Upper lobe of right lung (tissue), 1 donor: Measurements from ENCODE around the gene CTSF. TPM values are rescaled to one million over a fixed set of nuclear protein-coding genes. Genes with fewer than 3 reads are reported as not detected.
"Not testable (repeated sequence)": the region's sequence is repeated elsewhere in the genome, so short reads cannot be mapped to it uniquely, and the experiment has no call there.

Experiments
- ATAC-seq: fragments of 200-7000 bp; cut with Tn5 transposase; one replicate; pipeline ENCODE4 v1.9.1; 2020; ENCODE audit warnings: mild to moderate bottlenecking, moderate library complexity
- DNase-seq: peaks from one replicate; pipeline ENCODE4 v3.0.0-alpha.2; 2020
- H3K27ac ChIP-seq: fragments of 200-600 bp; one replicate; pipeline ENCODE4 v1.8.0; 2022
- H3K27me3 ChIP-seq: fragments of 200-600 bp; one replicate; pipeline ENCODE4 v1.8.0; 2022; ENCODE audit warnings: mild to moderate bottlenecking
- H3K36me3 ChIP-seq: fragments of 200-600 bp; one replicate; pipeline ENCODE4 v1.8.0; 2022
- H3K4me1 ChIP-seq: fragments of 200-600 bp; one replicate; pipeline ENCODE4 v1.8.0; 2022
- H3K4me3 ChIP-seq: fragments of 200-600 bp; one replicate; pipeline ENCODE4 v1.8.0; 2022; ENCODE audit warnings: mild to moderate bottlenecking
- H3K9me3 ChIP-seq: fragments of 200-600 bp; one replicate; pipeline ENCODE4 v1.8.0; 2022
- CTCF ChIP-seq: fragments of 200-600 bp; IDR thresholded peaks from one replicate; pipeline ENCODE4 v1.8.0; 2022; ENCODE audit warnings: antibody characterized with exemption
- intact Hi-C: fragments of 100-400 bp; cut with DNase I; formaldehyde crosslinking; loops from one replicate; pipeline ENCODE4 v1.11.0; 2022
- total RNA-seq: library from RNA; stranded (reverse); fragmentation: NEBNext Ultra II Directional; extraction: Animal tissue kit (Norgen Biotek cat#: 25700); gene quantifications from one replicate; pipeline ENCODE4 v1.2.1, GENCODE V29; 2021
- donor health status: DM: no; HTN: yes; CAD: no; lungs with severe emphysema.

CTSF gene
- total RNA-seq, 1 donor from 2014 or later = 37.0 TPM

GRCh38 chr11:66592457-66593302, 24.3 kb upstream of the CTSF start, which contains the start of the genes CCDC87 and CCS:
Gene CCDC87, minus strand, starts transcription at chr11:66593063. Its CDS starts 48 bp downstream, at chr11:66593015.
Gene CCS, plus strand, starts transcription at chr11:66593185. Its CDS starts 77 bp downstream, at chr11:66593262.
- peak; percentile 99 for DNase-seq

GRCh38 chr11:66591175-66591574, 22.8 kb upstream of the CTSF start:
- H3K27me3 ChIP-seq = no peaks in the 10 kb centered on the region
- H3K9me3 ChIP-seq = no peaks in the 10 kb centered on the region
- intact Hi-C loops = no loop called here
- no peaks in the 10 kb centered on the region for H3K36me3 ChIP-seq
- TF ChIP-seq CTCF = no peak
- peaks cover 26% of the 10 kb centered on the region for H3K4me1 ChIP-seq
- H3K27ac ChIP-seq = no peak overlapping the region
- ATAC-seq (no peak), DNase-seq (no peak)
- H3K4me3 ChIP-seq = no peak overlapping the region

More at GRCh38 chr11:66592457-66593302, 24.3 kb upstream of the CTSF start, which contains the start of the genes CCDC87 and CCS:
- H3K4me1 ChIP-seq = peaks cover 26% of the 10 kb centered on the region
- H3K36me3 ChIP-seq = no peaks in the 10 kb centered on the region
- no peaks in the 10 kb centered on the region for H3K9me3 ChIP-seq
- TF ChIP-seq CTCF = peak; percentile 63
- H3K4me3 ChIP-seq = peak within 1 kb of the TSS; percentile 90
- no peaks in the 10 kb centered on the region for H3K27me3 ChIP-seq
- intact Hi-C loops = no loop called here
- H3K27ac ChIP-seq = peak within 1 kb of the TSS; percentile 85
- peak; percentile 98 for ATAC-seq

GRCh38 chr11:66589996-66590675, 21.7 kb upstream of the CTSF start:
- ATAC-seq = no peak
- DNase-seq = no peak
- TF ChIP-seq CTCF = no peak
- Histone ChIP-seq H3K36me3 (no peaks in the 10 kb centered on the region), H3K27me3 (no peaks in the 10 kb centered on the region), H3K9me3 (no peaks in the 10 kb centered on the region), H3K4me1 (peaks cover 18% of the 10 kb centered on the region), H3K27ac (no peak overlapping the region), H3K4me3 (no peak overlapping the region)
- intact Hi-C loops = no loop called here

- H3K36me3 ChIP-seq, DNase-seq, H3K27ac ChIP-seq, H3K27me3 ChIP-seq, H3K4me3 ChIP-seq, ATAC-seq, intact Hi-C loops, H3K9me3 ChIP-seq: not testable (repeated sequence)
- H3K4me1 ChIP-seq = peaks cover 11% of the 10 kb centered on the region
Measured at GRCh38 chr11:66589315-66589714, 20.9 kb upstream of the CTSF start.

- Histone ChIP-seq H3K36me3 (no peaks in the 10 kb centered on the region), H3K27me3 (no peaks in the 10 kb centered on the region), H3K9me3 (no peaks in the 10 kb centered on the region), H3K4me3 (no peak overlapping the region), H3K27ac (no peak overlapping the region), H3K4me1 (no peaks in the 10 kb centered on the region)
- DNase-seq (no peak), ATAC-seq (no peak)
- no peak for TF ChIP-seq CTCF
- intact Hi-C loops = no loop called here
Measured at GRCh38 chr11:66586136-66586535, 17.7 kb upstream of the CTSF start.

- H3K27ac ChIP-seq, intact Hi-C loops, H3K36me3 ChIP-seq, H3K4me3 ChIP-seq, H3K9me3 ChIP-seq, H3K4me1 ChIP-seq, ATAC-seq, DNase-seq, H3K27me3 ChIP-seq: not testable (repeated sequence)
Measured at GRCh38 chr11:66585447-66585846, 17.0 kb upstream of the CTSF start.

GRCh38 chr11:66582565-66583147, 14.2 kb upstream of the CTSF start:
- not testable (repeated sequence) for H3K27me3 ChIP-seq, H3K4me3 ChIP-seq, DNase-seq, H3K27ac ChIP-seq, H3K36me3 ChIP-seq, H3K9me3 ChIP-seq, ATAC-seq, H3K4me1 ChIP-seq
- intact Hi-C loops = loop anchor here (5.0 kb wide), 1 partner anchor 95 kb away; the partner anchor contains the start of gene RBM4B
